COR-L47 (cell line): Measurements from ENCODE around the gene TMEM121B.

Experiments used
- DNase-seq: peaks from one replicate; lab custom pipeline; 2025; lab: John Stamatoyannopoulos, UW

TMEM121B gene

GRCh38 chr22:17138513-17138912 lies 17.4 kb upstream of the TMEM121B start:
- DNase-seq, result no peak

GRCh38 chr22:17137861-17138425 lies 16.8 kb upstream of the TMEM121B start:
- DNase-seq, result no peak

GRCh38 chr22:17137170-17137569 lies 16.0 kb upstream of the TMEM121B start:
- no peak for DNase-seq

- DNase-seq, result no peak
Measured at GRCh38 chr22:17135153-17135760, 14.1 kb upstream of the TMEM121B start.

- no peak for DNase-seq
Measured at GRCh38 chr22:17133137-17133536, 12.0 kb upstream of the TMEM121B start.

- DNase-seq, result no peak
Measured at GRCh38 chr22:17132112-17132511, 11.0 kb upstream of the TMEM121B start.

GRCh38 chr22:17131686-17132085 lies 10.5 kb upstream of the TMEM121B start:
- DNase-seq, result peak; percentile 80

GRCh38 chr22:17130199-17130598 lies 9.0 kb upstream of the TMEM121B start:
- no peak for DNase-seq

- DNase-seq, result no peak
Measured at GRCh38 chr22:17120711-17121232, 388 bp downstream of the TMEM121B start.

GRCh38 chr22:17120281-17120680 lies 879 bp downstream of the TMEM121B start:
- DNase-seq, result no peak

- no peak for DNase-seq
Measured at GRCh38 chr22:17119481-17120202, 1.5 kb downstream of the TMEM121B start.

- no peak for DNase-seq
Measured at GRCh38 chr22:17118342-17118741, 2.8 kb downstream of the TMEM121B start.

- DNase-seq, result no peak
Measured at GRCh38 chr22:17117890-17118289, 3.3 kb downstream of the TMEM121B start.

GRCh38 chr22:17117400-17117799 lies 3.8 kb downstream of the TMEM121B start:
- no peak for DNase-seq

- no peak for DNase-seq
Measured at GRCh38 chr22:17116572-17117330, 4.4 kb downstream of the TMEM121B start.

GRCh38 chr22:17115945-17116565 lies 5.1 kb downstream of the TMEM121B start:
- DNase-seq, result no peak

GRCh38 chr22:17115236-17115635 lies 5.9 kb downstream of the TMEM121B start:
- no peak for DNase-seq

- DNase-seq, result no peak
Measured at GRCh38 chr22:17114898-17115235, 6.3 kb downstream of the TMEM121B start.

- DNase-seq, result no peak
Measured at GRCh38 chr22:17114173-17114897, 6.8 kb downstream of the TMEM121B start.

GRCh38 chr22:17113600-17113999 lies 7.6 kb downstream of the TMEM121B start:
- DNase-seq, result no peak

GRCh38 chr22:17112491-17113042 lies 8.6 kb downstream of the TMEM121B start:
- no peak for DNase-seq
